ENCODE results near the gene MAPK11.

DNA sequence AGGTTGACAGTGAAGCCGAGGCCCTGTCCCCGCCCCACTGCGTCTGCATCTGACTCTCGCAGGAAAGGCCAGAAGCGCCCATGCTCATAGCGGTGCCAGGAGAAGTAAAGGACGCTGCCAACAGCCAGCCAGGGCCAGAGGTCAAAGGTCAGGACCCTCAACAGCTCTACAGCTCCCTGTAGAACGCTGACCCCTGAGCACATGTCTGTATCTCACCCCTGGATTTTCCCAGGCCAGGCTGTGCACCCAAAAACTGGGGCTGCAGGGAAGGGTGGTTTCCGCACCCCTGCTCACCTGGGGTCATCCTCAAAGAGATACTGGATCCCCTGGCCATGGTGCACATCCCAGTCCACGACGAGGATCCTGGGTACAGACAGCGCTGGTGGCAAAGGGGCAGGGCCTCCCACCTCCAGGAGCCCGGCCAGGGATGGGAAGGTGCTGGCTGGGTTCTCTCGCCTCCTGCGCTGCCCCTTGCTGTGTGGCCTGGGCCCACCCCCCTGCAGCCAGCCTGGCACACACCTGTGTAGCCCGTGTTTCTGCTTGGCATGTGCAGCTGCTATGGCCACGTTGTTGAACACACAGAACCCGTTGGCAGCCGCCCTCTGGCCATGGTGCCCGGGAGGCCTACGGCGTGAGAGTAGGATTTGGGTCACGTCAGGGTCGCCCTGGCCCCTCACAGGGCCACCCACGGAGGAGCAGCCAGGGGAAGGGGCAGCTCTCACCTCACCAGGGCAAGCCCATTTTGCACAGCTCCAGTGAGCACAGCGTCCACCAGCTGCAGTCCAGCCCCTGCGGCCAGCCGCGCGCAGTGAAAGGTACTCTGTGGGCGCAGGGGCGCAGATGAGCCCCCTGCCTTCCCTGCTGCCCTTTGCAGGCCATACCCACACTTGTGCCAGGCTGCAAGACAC lies 20.6 kb downstream of the MAPK11 start:
- TF ChIP-seq ZNF70 (CRISPR knock-in tag; IDR thresholded peaks at IDR 0.05): no peak
- TF ChIP-seq ZFP3 (CRISPR knock-in tag; IDR thresholded peaks at IDR 0.05): no peak
- TF ChIP-seq, protein P1, sequence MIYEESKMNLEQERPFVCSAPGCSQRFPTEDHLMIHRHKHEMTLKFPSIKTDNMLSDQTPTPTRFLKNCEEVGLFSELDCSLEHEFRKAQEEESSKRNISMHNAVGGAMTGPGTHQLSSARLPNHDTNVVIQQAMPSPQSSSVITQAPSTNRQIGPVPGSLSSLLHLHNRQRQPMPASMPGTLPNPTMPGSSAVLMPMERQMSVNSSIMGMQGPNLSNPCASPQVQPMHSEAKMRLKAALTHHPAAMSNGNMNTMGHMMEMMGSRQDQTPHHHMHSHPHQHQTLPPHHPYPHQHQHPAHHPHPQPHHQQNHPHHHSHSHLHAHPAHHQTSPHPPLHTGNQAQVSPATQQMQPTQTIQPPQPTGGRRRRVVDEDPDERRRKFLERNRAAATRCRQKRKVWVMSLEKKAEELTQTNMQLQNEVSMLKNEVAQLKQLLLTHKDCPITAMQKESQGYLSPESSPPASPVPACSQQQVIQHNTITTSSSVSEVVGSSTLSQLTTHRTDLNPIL (CRISPR knock-in tag; IDR thresholded peaks at IDR 0.05; ENCODE audit: low read depth): no peak
- no peak for TF ChIP-seq ISL1 (CRISPR knock-in tag; IDR thresholded peaks at IDR 0.05)
- TF ChIP-seq OSR1 (CRISPR knock-in tag; IDR thresholded peaks at IDR 0.05): no peak
- TF ChIP-seq RARB (CRISPR knock-in tag; IDR thresholded peaks at IDR 0.05): no peak
- no peak for TF ChIP-seq CSDC2 (CRISPR knock-in tag; IDR thresholded peaks at IDR 0.05)
- TF ChIP-seq ZFP30 (CRISPR knock-in tag; IDR thresholded peaks at IDR 0.05): no peak
- TF ChIP-seq ZC3H10 (CRISPR knock-in tag; IDR thresholded peaks at IDR 0.05): no peak
- TF ChIP-seq, protein P2, sequence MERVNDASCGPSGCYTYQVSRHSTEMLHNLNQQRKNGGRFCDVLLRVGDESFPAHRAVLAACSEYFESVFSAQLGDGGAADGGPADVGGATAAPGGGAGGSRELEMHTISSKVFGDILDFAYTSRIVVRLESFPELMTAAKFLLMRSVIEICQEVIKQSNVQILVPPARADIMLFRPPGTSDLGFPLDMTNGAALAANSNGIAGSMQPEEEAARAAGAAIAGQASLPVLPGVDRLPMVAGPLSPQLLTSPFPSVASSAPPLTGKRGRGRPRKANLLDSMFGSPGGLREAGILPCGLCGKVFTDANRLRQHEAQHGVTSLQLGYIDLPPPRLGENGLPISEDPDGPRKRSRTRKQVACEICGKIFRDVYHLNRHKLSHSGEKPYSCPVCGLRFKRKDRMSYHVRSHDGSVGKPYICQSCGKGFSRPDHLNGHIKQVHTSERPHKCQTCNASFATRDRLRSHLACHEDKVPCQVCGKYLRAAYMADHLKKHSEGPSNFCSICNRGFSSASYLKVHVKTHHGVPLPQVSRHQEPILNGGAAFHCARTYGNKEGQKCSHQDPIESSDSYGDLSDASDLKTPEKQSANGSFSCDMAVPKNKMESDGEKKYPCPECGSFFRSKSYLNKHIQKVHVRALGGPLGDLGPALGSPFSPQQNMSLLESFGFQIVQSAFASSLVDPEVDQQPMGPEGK (CRISPR knock-in tag; IDR thresholded peaks at IDR 0.05; ENCODE audit: borderline replicate concordance): no peak
- TF ChIP-seq GLIS3 (CRISPR knock-in tag; IDR thresholded peaks at IDR 0.05): no peak

Data from SK-N-SH treated with all-trans-retinoic acid at 6 μM for 48 hours (cell line).